GM12878 (cell line): ENCODE results near the gene NAT9. TPM values are rescaled to one million over a fixed set of nuclear protein-coding genes. Genes with fewer than 3 reads are reported as not detected.

Experiments
- ATAC-seq: fragments of 200-7000 bp; cut with Tn5 transposase; 3 replicates; pipeline ENCODE4 v1.9.1; 2020; ENCODE audit warnings: mild to moderate bottlenecking, moderate library complexity
- BruUV-seq: library from RNA; stranded (reverse); fragments of 400-500 nt; replicated peaks from 2 replicates; lab custom pipeline; 2021; lab: Mats Ljungman, UMichigan
- CTCF ChIA-PET: fragments of 300-600 bp; sonication (Branson Sonifier 250); formaldehyde crosslinking; extraction: SDS; loops from one replicate; lab custom pipeline; 2021; ENCODE audit warnings: inconsistent platforms; lab: Yijun Ruan, JAX
- POLR2A ChIA-PET: fragments of 350-600 bp; formaldehyde crosslinking; extraction: SDS; loops from one replicate; lab custom pipeline; 2021; ENCODE audit warnings: inconsistent platforms; lab: Charles Lee
- RAD21 ChIA-PET: fragments of 300-600 bp; sonication (Branson Sonifier 250); formaldehyde crosslinking; loops from one replicate; lab custom pipeline; 2023; ENCODE audit warnings: antibody characterized with exemption; ENCODE audit not compliant: unreplicated experiment; lab: Charles Lee
- SMC1A ChIA-PET: fragments of 300-600 bp; sonication (Branson Sonifier 250); formaldehyde crosslinking; loops from one replicate; lab custom pipeline; 2023; ENCODE audit not compliant: unreplicated experiment, uncharacterized antibody; lab: Charles Lee
- DNase-seq: peaks from one replicate; pipeline ENCODE4 v3.0.0-alpha.2; 2011; ENCODE audit warnings: low read depth, low spot score
- FAIRE-seq: peaks from 3 replicates; lab custom pipeline; 2011; peaks lifted over from hg19 to GRCh38; lab: Jason Lieb, UNC
- H2AFZ ChIP-seq: 2 replicates; pipeline ENCODE4 v1.6.0; 2011; ENCODE audit warnings: low read depth, low read length, control low read depth; ENCODE audit not compliant: control insufficient read depth
- H3K27ac ChIP-seq: 2 replicates; pipeline ENCODE4 v1.5.1; 2011; ENCODE audit warnings: control low read depth; ENCODE audit not compliant: control insufficient read depth, insufficient read depth
- H3K27me3 ChIP-seq, 2 experiments: replicated peaks in 1 of 2; 2 replicates each; pipeline versions ENCODE4 v1.6.0 to v1.6.1; 2011; ENCODE audit warnings: low read length in 1 of 2; ENCODE audit not compliant: control insufficient read depth in 2 of 2, insufficient read depth in 2 of 2
- H3K36me3 ChIP-seq, 2 experiments: 2 replicates each; pipeline ENCODE4 v1.5.1; 2011; ENCODE audit warnings: low read length in 1 of 2; ENCODE audit not compliant: control insufficient read depth in 2 of 2, insufficient read depth in 2 of 2
- H3K4me1 ChIP-seq: 2 replicates; pipeline ENCODE4 v1.6.1; 2011; ENCODE audit warnings: mild to moderate bottlenecking, low read length, moderate library complexity, mixed read lengths; ENCODE audit not compliant: control insufficient read depth, insufficient read depth
- H3K4me2 ChIP-seq: 2 replicates; pipeline ENCODE4 v1.6.0; 2011; ENCODE audit warnings: control low read depth; ENCODE audit not compliant: control insufficient read depth, insufficient read depth
- H3K4me3 ChIP-seq: fragments of 200-600 bp; sonication (generic); 2 replicates; pipeline ENCODE4 v1.5.1; 2016
- H3K79me2 ChIP-seq: 2 replicates; pipeline ENCODE4 v1.6.0; 2011; ENCODE audit warnings: low read length; ENCODE audit not compliant: control insufficient read depth, insufficient read depth
- H3K9ac ChIP-seq: 2 replicates; pipeline ENCODE4 v1.8.0; 2011; ENCODE audit warnings: low read length, control low read depth, mixed read lengths; ENCODE audit not compliant: control insufficient read depth, insufficient read depth
- H3K9me3 ChIP-seq: replicated peaks from 3 replicates; pipeline ENCODE4 v1.5.1; 2011; ENCODE audit warnings: mild to moderate bottlenecking, low read length; ENCODE audit not compliant: control insufficient read depth, insufficient read depth
- H4K20me1 ChIP-seq: 2 replicates; pipeline ENCODE4 v1.6.0; 2011; ENCODE audit not compliant: control insufficient read depth, insufficient read depth
- HDAC2 ChIP-seq: fragments of 200-600 bp; sonication (generic); IDR thresholded peaks from 2 replicates; pipeline ENCODE4 v1.6.1; 2017
- TARDBP ChIP-seq: IDR thresholded peaks from 2 replicates; pipeline ENCODE4 v1.6.1; 2016; ENCODE audit warnings: borderline replicate concordance
- TCF7 ChIP-seq: IDR thresholded peaks from 2 replicates; pipeline ENCODE4 v1.6.1; 2014; ENCODE audit warnings: antibody characterized with exemption, borderline replicate concordance
- WGBS: methylation state at CpG from one replicate; pipeline ENCODE4 v1.1.6; 2016; ENCODE audit warnings: low lambda C conversion rate; ENCODE audit not compliant: insufficient replicate concordance, insufficient coverage; ENCODE audit errors: missing lambda C conversion rate; 5-methylcytosine and 5-hydroxymethylcytosine counted together
- in situ Hi-C: fragments of 300-500 bp; cut with MboI; formaldehyde crosslinking; loops from 9 replicates; pipeline ENCODE4 v1.14.3; 2018; ENCODE audit warnings: mixed read lengths
- intact Hi-C: fragments of 100-400 bp; cut with micrococcal nuclease; formaldehyde crosslinking; loops from one replicate; pipeline ENCODE4 v1.14.2; 2022; ENCODE audit not compliant: unreplicated experiment
- polyA plus RNA-seq, 11 experiments: library from polyadenylated mRNA; depleted of rRNA in 4 of 11; unstranded in 6 of 11; stranded (reverse) in 5 of 11; fragments of >200 nt; fragmentation: Nextera tagmentation in 4 of 11; fragmentation: Illumina TruSeq in 1 of 11; extraction: Ambion mirVana in 4 of 11; extraction: Trizol in 1 of 11; gene quantifications; 1 replicate in 1 of 11; 2 replicates in 10 of 11; pipeline versions ENCODE4 v1.2.1 to v1.2.3, GENCODE V29; 2011 to 2016; ENCODE audit warnings: inconsistent platforms in 2 of 11, missing spikeins in 2 of 11, low read depth in 1 of 11
- total RNA-seq, 4 experiments: library from RNA; depleted of rRNA in 3 of 4; stranded (reverse); fragments of >200 nt in 3 of 4; fragmentation: Illumina TruSeq in 1 of 4; extraction: Trizol in 1 of 4; gene quantifications; 2 replicates each; pipeline versions ENCODE4 v1.2.1 to v1.2.3, GENCODE V29; 2013 to 2021
- TF ChIP-seq, protein P1 (sequence below): fragments of 450-650 bp; conservative IDR thresholded peaks from 2 replicates; pipeline ENCODE4 v1.6.1; 2017; ENCODE audit warnings: mild to moderate bottlenecking, moderate library complexity
- TF ChIP-seq, protein P2 (sequence below): IDR thresholded peaks from 2 replicates; pipeline ENCODE4 v1.6.1; 2012; ENCODE audit warnings: low read length, inconsistent platforms

The NAT9 gene
- total and polyA plus RNA-seq, 10 of the 15 experiments (the other 5 are each of a cell fraction or from before 2014, with no cell fraction given), result 3.5 to 45.3 (median 27.3) TPM

DNA sequence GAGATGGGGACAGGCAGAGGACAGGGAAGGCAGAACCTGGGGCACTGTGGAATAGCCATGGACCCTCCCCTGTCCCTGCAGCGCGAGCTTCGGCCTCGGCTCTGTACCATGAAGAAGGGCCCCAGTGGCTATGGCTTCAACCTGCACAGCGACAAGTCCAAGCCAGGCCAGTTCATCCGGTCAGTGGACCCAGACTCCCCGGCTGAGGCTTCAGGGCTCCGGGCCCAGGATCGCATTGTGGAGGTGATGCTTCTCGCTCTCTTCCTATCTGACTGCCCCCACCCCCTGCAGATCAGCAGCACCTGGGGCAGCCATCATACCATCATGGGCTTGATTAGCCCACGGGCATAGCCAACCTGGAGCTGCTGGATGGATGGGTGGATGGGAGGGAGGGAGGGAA lies 14.2 kb downstream of the NAT9 start:
- RAD21 ChIA-PET, result no interaction called here
- FAIRE-seq, result no peak
- no TSS peak for BruUV-seq

More for the DNA sequence above, 14.2 kb downstream of the NAT9 start:
- TF ChIP-seq, protein P1, sequence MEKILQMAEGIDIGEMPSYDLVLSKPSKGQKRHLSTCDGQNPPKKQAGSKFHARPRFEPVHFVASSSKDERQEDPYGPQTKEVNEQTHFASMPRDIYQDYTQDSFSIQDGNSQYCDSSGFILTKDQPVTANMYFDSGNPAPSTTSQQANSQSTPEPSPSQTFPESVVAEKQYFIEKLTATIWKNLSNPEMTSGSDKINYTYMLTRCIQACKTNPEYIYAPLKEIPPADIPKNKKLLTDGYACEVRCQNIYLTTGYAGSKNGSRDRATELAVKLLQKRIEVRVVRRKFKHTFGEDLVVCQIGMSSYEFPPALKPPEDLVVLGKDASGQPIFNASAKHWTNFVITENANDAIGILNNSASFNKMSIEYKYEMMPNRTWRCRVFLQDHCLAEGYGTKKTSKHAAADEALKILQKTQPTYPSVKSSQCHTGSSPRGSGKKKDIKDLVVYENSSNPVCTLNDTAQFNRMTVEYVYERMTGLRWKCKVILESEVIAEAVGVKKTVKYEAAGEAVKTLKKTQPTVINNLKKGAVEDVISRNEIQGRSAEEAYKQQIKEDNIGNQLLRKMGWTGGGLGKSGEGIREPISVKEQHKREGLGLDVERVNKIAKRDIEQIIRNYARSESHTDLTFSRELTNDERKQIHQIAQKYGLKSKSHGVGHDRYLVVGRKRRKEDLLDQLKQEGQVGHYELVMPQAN, result no peak
- TF ChIP-seq TARDBP, result no peak
- no peak for TF ChIP-seq TCF7
- no peak for TF ChIP-seq HDAC2
- TF ChIP-seq, protein P2, sequence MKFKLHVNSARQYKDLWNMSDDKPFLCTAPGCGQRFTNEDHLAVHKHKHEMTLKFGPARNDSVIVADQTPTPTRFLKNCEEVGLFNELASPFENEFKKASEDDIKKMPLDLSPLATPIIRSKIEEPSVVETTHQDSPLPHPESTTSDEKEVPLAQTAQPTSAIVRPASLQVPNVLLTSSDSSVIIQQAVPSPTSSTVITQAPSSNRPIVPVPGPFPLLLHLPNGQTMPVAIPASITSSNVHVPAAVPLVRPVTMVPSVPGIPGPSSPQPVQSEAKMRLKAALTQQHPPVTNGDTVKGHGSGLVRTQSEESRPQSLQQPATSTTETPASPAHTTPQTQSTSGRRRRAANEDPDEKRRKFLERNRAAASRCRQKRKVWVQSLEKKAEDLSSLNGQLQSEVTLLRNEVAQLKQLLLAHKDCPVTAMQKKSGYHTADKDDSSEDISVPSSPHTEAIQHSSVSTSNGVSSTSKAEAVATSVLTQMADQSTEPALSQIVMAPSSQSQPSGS, result no peak
- no peak for DNase-seq
- ChIA-PET CTCF (interaction anchor here (2.9 to 5.2 kb wide), 2 partner anchors 8 to 25 kb away, joined by 20 read pairs; partner anchors contain the start of gene RAB37), POLR2A (no interaction called here), SMC1A (no interaction called here)
- H3K27ac ChIP-seq, result no peak overlapping the region
- in situ Hi-C loops, result no loop called here
- H3K4me3 ChIP-seq, result no peak overlapping the region
- no peaks in the 10 kb centered on the region for H3K9me3 ChIP-seq
- no peak overlapping the region for H2AFZ ChIP-seq
- peaks cover 0 to 2% of the 10 kb centered on the region in 2 experiments; a peak in 2 of 4 replicates for H3K36me3 ChIP-seq
- H3K4me2 ChIP-seq, result no peak overlapping the region
- intact Hi-C loops, result no loop called here
- no peak overlapping the region for H3K9ac ChIP-seq
- WGBS, result 99% methylated on average over 10 of the region's 11 CpGs
- peaks cover 21% of the 10 kb centered on the region for H3K4me1 ChIP-seq
- no peak for ATAC-seq
- H4K20me1 ChIP-seq, result no peaks in the 10 kb centered on the region
- peaks cover 8% of the 10 kb centered on the region for H3K79me2 ChIP-seq
- no peaks in the 10 kb centered on the region for H3K27me3 ChIP-seq
